ENCODE results near the gene AMH.

DNA sequence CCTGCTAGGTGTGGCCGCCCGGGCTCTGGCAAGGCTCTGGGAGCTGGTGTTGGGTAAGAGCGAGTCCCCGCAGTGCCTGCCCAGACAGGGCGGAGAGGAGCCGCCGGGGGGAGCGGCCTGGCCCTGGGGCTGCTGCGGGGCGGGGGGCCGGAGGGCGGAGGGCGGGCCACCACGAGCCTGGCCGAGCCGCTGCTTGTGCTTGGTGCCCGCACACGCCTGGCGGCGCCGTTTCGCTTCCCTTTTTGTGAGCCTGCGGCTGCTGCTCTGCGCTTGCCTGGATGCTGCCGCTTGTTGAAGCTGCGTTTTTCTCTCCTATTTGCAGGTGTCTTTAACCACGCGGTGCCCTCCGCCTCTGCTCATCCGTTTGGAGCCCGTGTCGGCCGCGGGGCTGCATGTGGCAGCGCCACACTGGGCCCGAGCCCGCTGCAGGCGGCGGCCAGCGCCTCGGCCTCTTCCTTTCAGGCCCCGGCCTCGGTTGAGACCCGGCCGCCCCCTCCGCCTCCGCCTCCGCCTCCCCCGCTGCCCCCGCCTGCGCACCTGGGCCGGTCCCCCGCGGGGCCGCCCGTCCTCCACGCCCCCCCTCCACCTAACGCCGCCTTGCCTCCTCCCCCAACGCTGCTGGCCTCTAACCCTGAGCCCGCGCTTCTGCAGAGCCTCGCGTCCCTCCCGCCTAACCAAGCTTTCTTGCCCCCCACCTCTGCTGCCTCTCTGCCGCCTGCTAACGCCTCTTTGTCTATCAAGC is 21.5 kb upstream of the AMH start:
- TF ChIP-seq, protein P1, sequence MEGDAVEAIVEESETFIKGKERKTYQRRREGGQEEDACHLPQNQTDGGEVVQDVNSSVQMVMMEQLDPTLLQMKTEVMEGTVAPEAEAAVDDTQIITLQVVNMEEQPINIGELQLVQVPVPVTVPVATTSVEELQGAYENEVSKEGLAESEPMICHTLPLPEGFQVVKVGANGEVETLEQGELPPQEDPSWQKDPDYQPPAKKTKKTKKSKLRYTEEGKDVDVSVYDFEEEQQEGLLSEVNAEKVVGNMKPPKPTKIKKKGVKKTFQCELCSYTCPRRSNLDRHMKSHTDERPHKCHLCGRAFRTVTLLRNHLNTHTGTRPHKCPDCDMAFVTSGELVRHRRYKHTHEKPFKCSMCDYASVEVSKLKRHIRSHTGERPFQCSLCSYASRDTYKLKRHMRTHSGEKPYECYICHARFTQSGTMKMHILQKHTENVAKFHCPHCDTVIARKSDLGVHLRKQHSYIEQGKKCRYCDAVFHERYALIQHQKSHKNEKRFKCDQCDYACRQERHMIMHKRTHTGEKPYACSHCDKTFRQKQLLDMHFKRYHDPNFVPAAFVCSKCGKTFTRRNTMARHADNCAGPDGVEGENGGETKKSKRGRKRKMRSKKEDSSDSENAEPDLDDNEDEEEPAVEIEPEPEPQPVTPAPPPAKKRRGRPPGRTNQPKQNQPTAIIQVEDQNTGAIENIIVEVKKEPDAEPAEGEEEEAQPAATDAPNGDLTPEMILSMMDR (IDR thresholded peaks at IDR 0.05) = no peak
- TF ChIP-seq TCF7L2 (IDR thresholded peaks at IDR 0.05; ENCODE audit: low read depth, low read length) = no peak
- no peak for TF ChIP-seq POLR2AphosphoS5 (IDR thresholded peaks at IDR 0.05; ENCODE audit: low read depth, low read length)
